Stimulated activated CD4-positive, alpha-beta T cell treated with anti-CD3 and anti-CD28 coated beads, Interleukin-12 subunit alpha, Interleukin-12 subunit beta, amount 100 ng/mL, for 48 hours (primary cell): ENCODE measurements around the gene TALDO1.

ENCODE experiments used
- DNase-seq, 3 donors: peaks; one replicate each; pipeline ENCODE4 v3.0.0-alpha.2; 2020; ENCODE audit warnings: low read depth in 2 of 3, low spot score in 1 of 3

The TALDO1 gene

GRCh38 chr11:787084-787675 lies 39.9 kb downstream of the TALDO1 start:
- DNase-seq = no peak

GRCh38 chr11:788009-788640 lies 40.9 kb downstream of the TALDO1 start:
- no peak for DNase-seq

GRCh38 chr11:788953-789940 lies 42.0 kb downstream of the TALDO1 start:
- DNase-seq = no peak

GRCh38 chr11:789943-790342 lies 42.7 kb downstream of the TALDO1 start, which contains the start of gene CEND1:
Gene CEND1, minus strand, starts transcription at chr11:790090. Its CDS starts 1,514 bp downstream, at chr11:788576.
- DNase-seq = peak in 1 of 3 donors; percentile 51

GRCh38 chr11:790721-791564 lies 43.7 kb downstream of the TALDO1 start:
- no peak for DNase-seq

GRCh38 chr11:791658-792534 lies 44.6 kb downstream of the TALDO1 start:
- DNase-seq = no peak

GRCh38 chr11:792535-792821 lies 45.2 kb downstream of the TALDO1 start:
- DNase-seq = no peak

- no peak for DNase-seq
These were observed 45.6 kb downstream of the TALDO1 start for GRCh38 chr11:792873-793272.

GRCh38 chr11:793556-793955 lies 46.3 kb downstream of the TALDO1 start:
- no peak for DNase-seq

- DNase-seq = no peak
These were observed 46.9 kb downstream of the TALDO1 start for GRCh38 chr11:794013-794765.

GRCh38 chr11:794766-795633 lies 47.7 kb downstream of the TALDO1 start:
- DNase-seq = no peak

GRCh38 chr11:795634-796564 lies 48.6 kb downstream of the TALDO1 start:
- peak; percentile 74 to 86 (median 80) for DNase-seq

- DNase-seq = no peak
These were observed 49.5 kb downstream of the TALDO1 start for GRCh38 chr11:796565-797295.

- peak; percentile 56 to 73 (median 59) for DNase-seq
These were observed 50.2 kb downstream of the TALDO1 start for GRCh38 chr11:797296-798092.

- DNase-seq = peak; percentile 65 to 84 (median 82)
These were observed 50.9 kb downstream of the TALDO1 start, which contains the start of gene SLC25A22 for GRCh38 chr11:798093-798713. Gene SLC25A22, minus strand, starts transcription at chr11:798281. Its CDS starts 3,275 bp downstream, at chr11:795006.
